GM06990 (cell line): ENCODE data around the gene FICD.
"Not testable (repeated sequence)": the region's sequence is repeated elsewhere in the genome, so short reads cannot be mapped to it uniquely, and the experiment has no call there.

Source experiments
- DNase-seq: peaks from one replicate; pipeline ENCODE4 v3.0.0-alpha.2; 2011; ENCODE audit not compliant: insufficient read length; ENCODE audit errors: extremely low read depth
- H3K27me3 ChIP-seq: replicated peaks from 2 replicates; pipeline ENCODE4 v1.6.0; 2011; ENCODE audit warnings: low read length; ENCODE audit not compliant: control insufficient read depth, insufficient read depth
- H3K36me3 ChIP-seq: 2 replicates; pipeline ENCODE4 v1.5.1; 2011; ENCODE audit warnings: low read length; ENCODE audit not compliant: control insufficient read depth, insufficient read depth
- H3K4me3 ChIP-seq: replicated peaks from 2 replicates; pipeline ENCODE4 v1.5.1; 2011; ENCODE audit warnings: low read depth, mild to moderate bottlenecking, control low read depth, low read length
- TF ChIP-seq, protein P1 (sequence below): IDR thresholded peaks from 2 replicates; pipeline ENCODE4 v1.5.1; 2011; ENCODE audit warnings: low read length, control low read depth, mild to moderate bottlenecking, inconsistent platforms; ENCODE audit not compliant: insufficient read depth, poor library complexity, severe bottlenecking

The FICD gene

DNA sequence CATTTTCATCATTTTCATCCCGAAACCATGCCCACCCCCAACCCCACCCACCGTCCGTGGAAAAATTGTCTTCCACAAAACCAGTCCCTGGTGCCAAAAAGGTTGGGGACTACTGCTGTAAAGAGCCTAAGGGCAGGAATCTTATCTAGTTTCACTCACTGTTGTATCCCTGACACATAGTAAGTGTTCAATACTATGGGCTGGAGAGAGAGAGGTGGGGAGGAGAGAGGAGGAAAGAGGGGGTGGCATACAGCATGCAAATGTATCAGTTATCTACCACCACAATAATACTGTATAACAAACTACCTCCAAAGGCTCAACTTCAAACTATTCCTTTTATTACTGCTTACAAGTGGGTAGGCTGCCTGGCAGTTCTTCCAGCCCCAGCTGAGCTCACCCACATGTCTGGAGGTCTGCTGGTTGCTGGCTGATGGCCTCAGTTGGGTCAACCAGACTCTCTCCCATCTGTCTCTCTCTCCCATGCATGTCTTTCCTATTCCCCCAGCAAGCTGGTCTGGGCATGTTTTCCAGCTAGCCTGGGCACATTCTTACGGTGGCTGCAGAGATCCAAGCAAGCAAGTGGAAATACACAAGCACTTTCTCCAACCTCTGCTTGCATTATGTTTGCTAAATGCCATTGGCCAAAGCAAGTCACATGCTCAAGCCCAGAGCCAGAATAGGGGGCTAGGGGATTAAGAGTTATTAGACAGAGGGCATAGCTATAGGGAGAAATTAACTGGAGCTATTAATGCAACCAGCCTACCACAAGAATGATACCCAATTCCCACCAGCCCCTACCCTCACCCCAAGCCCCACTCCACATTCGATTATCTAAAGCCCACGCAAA, 31.6 kb upstream of the FICD start:
- DNase-seq, result no peak
- H3K27me3 ChIP-seq, result no peaks in the 10 kb centered on the region
- TF ChIP-seq, protein P1, sequence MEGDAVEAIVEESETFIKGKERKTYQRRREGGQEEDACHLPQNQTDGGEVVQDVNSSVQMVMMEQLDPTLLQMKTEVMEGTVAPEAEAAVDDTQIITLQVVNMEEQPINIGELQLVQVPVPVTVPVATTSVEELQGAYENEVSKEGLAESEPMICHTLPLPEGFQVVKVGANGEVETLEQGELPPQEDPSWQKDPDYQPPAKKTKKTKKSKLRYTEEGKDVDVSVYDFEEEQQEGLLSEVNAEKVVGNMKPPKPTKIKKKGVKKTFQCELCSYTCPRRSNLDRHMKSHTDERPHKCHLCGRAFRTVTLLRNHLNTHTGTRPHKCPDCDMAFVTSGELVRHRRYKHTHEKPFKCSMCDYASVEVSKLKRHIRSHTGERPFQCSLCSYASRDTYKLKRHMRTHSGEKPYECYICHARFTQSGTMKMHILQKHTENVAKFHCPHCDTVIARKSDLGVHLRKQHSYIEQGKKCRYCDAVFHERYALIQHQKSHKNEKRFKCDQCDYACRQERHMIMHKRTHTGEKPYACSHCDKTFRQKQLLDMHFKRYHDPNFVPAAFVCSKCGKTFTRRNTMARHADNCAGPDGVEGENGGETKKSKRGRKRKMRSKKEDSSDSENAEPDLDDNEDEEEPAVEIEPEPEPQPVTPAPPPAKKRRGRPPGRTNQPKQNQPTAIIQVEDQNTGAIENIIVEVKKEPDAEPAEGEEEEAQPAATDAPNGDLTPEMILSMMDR, result no peak
- no peaks in the 10 kb centered on the region for H3K36me3 ChIP-seq
- no peak overlapping the region for H3K4me3 ChIP-seq

DNA sequence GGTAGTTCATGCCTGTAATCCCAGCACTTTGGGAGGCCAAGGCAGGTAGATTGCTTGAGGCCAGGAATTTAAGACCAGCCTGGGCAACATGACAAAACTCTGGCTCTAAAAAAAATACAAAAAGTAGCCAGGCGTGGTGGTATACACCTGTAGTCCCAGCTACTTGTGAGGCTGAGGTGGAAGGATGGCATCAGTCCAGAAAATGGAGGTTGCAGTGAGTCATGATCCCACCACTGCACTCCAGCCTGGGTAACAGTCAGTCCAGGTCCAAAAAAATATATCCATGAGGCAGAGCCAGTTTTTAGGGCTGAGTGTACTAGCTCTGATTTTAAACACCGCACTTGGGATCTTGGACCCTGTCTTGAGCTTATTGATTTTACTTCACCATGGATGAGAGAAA, 30.6 kb upstream of the FICD start:
- Histone ChIP-seq H3K36me3 (no peaks in the 10 kb centered on the region), H3K27me3 (no peaks in the 10 kb centered on the region), H3K4me3 (no peak overlapping the region)
- DNase-seq, result no peak
- TF ChIP-seq, protein P1, result no peak

DNA sequence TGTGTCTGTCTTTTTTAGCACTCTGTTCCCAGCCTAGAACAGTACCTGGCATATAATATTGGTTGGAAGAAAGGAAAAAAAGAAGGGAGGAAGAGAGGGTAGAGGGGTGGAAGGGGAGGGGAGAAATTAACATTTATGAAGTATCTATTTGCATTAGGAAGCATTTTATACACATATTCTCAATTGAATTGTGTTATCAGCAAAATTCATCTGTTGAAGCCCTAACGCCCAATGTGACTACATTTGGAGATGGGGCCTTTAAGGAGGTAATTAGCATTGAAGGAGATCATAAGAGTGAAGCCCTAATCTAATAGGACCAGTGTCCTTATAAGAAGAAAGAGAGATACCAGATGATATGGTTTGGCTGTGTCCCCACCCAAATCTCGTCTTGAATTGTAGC, 30.2 kb upstream of the FICD start:
- TF ChIP-seq, protein P1, result no peak
- Histone ChIP-seq H3K4me3 (no peak overlapping the region), H3K27me3 (no peaks in the 10 kb centered on the region), H3K36me3 (no peaks in the 10 kb centered on the region)
- no peak for DNase-seq

DNA sequence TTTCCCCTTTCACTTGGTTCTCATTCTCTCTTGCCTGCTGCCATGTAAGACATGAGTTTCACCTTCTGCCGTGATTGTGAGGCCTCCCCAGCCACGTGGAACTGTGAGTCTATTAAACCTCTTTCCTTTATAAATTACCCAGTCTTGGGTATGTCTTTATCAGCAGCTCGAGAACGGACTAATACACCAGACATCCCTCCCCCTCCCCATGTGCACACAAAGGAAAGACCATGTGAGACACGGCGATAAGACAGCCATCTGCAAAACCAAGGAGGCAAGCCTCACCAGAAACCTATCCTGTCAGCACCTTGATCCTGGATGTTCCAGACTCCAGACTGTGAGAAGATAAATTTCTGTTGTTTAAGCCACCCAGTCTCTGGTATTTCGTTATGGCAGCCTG, 29.7 kb upstream of the FICD start:
- H3K27me3 ChIP-seq, H3K36me3 ChIP-seq, DNase-seq, H3K4me3 ChIP-seq: not testable (repeated sequence)

DNA sequence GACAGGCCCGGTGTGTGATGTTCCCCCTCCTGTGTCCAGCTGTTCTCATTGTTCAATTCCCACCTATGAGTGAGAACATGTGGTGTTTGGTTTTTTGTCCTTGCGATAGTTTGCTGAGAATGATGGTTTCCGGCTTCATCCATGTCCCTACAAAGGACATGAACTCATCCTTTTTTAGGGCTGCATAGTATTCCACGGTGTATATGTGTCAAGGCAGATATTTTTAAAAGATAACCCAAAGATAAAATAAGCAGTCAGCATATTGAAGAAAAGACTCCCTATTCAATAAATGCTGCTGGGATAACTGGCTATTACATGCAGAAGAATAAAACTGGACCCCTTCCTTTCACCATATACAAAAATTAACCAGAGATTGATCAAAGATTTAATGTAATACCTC, 28.0 kb upstream of the FICD start:
- H3K27me3 ChIP-seq, DNase-seq: not testable (repeated sequence)

DNA sequence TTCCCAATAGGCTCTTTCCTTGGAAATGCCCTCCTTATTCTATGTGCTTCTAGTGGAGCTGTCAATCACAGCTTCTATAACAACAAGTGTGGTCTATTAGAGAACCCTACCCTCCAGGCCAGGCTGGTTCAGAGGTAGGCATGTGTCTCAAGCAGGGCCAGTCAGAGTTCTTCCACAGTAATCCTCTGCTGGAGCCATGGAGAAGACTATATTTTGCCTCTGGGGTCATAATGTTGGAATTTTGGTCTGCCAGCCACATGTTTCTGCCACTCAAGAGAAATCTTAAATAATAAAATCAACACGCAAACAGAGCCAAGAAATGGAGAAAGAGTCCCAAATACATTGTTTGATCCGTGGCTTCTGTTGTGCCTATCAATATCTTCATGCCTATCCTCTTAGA, 23.8 kb upstream of the FICD start:
- TF ChIP-seq, protein P1, result no peak
- DNase-seq, result no peak
- Histone ChIP-seq H3K36me3 (no peaks in the 10 kb centered on the region), H3K27me3 (no peaks in the 10 kb centered on the region; the same call in none of the 2 replicates), H3K4me3 (no peak overlapping the region)

More for the DNA sequence above, 28.0 kb upstream of the FICD start:
- not testable (repeated sequence) for H3K4me3 ChIP-seq, H3K36me3 ChIP-seq
